ENCODE results near the gene FAM24A.
"Not testable (repeated sequence)": the region's sequence is repeated elsewhere in the genome, so short reads cannot be mapped to it uniquely, and the experiment has no call there.

Gene FAM24A

DNA sequence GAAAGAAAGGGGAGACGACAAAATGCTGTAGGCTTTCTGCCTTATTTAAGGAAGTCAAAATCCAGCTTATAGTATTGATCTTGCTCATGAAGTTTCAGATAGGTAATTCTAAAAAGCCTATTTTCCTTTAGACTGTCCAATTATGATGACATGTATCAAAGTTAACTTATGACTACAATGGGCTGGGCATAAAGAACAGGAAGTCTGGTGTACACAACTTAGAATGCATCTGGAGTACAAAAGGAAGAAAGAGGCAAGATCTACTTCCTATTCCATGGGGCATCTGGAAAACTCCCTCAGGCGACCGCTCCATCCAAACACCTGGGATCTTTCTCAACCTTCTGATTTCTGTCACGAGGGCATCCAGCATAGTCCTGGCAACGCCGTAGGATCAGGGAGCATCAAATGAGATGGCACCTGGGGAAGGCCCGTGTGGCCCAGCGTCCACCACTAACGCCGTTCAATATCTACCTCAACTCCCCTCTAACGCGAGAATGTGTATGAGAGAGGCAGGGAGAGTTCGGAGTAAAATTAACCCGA lies 31.5 kb upstream of the FAM24A start:
- peaks cover 16% of the 10 kb centered on the region for H3K27me3 ChIP-seq (ENCODE audit: control insufficient read depth, insufficient read depth, low read length)
- H3K9ac ChIP-seq (ENCODE audit: low read depth, low read length), result no peak overlapping the region
- H3K4me1 ChIP-seq (ENCODE audit: control insufficient read depth, insufficient read depth, low read length), result peaks cover 31% of the 10 kb centered on the region
- peak overlapping the region; percentile 40 for H3K4me3 ChIP-seq (ENCODE audit: low read depth, low read length)
- H3K9me3 ChIP-seq (ENCODE audit: control insufficient read depth, insufficient read depth, low read length), result no peaks in the 10 kb centered on the region
- no peaks in the 10 kb centered on the region for H3K36me3 ChIP-seq (ENCODE audit: control insufficient read depth, insufficient read depth, low read length)

GRCh38 chr10:122879339-122880273 lies 30.8 kb upstream of the FAM24A start, which contains the start of gene FAM24B:
Gene FAM24B, minus strand, starts transcription at chr10:122879581. Its CDS starts 29,066 bp downstream, at chr10:122850515.
- no peaks in the 10 kb centered on the region for H3K9me3 ChIP-seq (ENCODE audit: control insufficient read depth, insufficient read depth, low read length)
- H3K9ac ChIP-seq (ENCODE audit: low read depth, low read length), result peak within 1 kb of the TSS; percentile 17
- no peaks in the 10 kb centered on the region for H3K36me3 ChIP-seq (ENCODE audit: control insufficient read depth, insufficient read depth, low read length)
- H3K4me1 ChIP-seq (ENCODE audit: control insufficient read depth, insufficient read depth, low read length), result peaks cover 24% of the 10 kb centered on the region
- peak within 1 kb of the TSS; percentile 40 for H3K4me3 ChIP-seq (ENCODE audit: low read depth, low read length)
- peaks cover 16% of the 10 kb centered on the region for H3K27me3 ChIP-seq (ENCODE audit: control insufficient read depth, insufficient read depth, low read length)

DNA sequence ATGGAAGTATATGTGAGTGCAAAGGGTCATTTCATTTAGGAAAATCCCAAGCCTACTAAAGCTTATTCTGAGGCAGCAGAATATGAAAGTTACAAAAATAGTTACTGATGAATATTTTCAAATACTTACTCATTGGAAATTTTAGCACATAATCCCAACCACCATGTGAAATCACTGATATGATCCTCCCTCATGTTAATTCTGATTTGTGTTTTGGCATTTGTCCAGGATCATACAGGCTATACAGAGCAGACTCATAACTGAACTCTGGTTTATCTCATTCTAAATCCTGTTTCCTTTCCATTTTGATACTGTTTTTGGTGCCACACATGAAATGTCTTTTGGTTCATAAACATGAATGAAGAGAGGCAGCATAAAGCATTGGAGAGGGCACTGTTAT lies 27.6 kb upstream of the FAM24A start:
- Histone ChIP-seq H3K9me3 (ENCODE audit: control insufficient read depth, insufficient read depth, low read length) (no peaks in the 10 kb centered on the region), H3K4me1 (ENCODE audit: control insufficient read depth, insufficient read depth, low read length) (peaks cover under 1% of the 10 kb centered on the region), H3K36me3 (ENCODE audit: control insufficient read depth, insufficient read depth, low read length) (no peaks in the 10 kb centered on the region), H3K4me3 (ENCODE audit: low read depth, low read length) (no peak overlapping the region), H3K27me3 (ENCODE audit: control insufficient read depth, insufficient read depth, low read length) (peaks cover 16% of the 10 kb centered on the region), H3K9ac (ENCODE audit: low read depth, low read length) (no peak overlapping the region)

DNA sequence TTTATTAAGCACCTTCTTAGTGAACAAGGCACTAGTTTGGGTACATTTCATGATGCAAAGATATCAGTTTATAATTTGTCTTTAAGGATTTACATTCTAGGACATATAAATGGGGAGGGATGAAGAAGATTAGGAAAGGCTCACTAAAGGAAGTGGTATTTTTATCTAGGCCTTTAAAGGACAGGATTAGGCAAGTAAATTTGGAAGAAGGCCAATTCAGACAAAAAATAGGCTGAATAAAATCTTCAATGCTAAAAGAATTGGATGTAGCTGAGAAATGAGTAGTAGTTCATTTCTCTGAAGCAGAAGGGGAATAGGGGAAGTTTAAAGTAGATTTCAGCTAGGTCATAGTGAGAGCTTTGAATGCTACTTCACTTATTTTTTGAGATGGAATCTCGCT lies 26.2 kb upstream of the FAM24A start:
- Histone ChIP-seq H3K4me3 (ENCODE audit: low read depth, low read length) (no peak overlapping the region), H3K9me3 (ENCODE audit: control insufficient read depth, insufficient read depth, low read length) (no peaks in the 10 kb centered on the region), H3K9ac (ENCODE audit: low read depth, low read length) (no peak overlapping the region), H3K36me3 (ENCODE audit: control insufficient read depth, insufficient read depth, low read length) (no peaks in the 10 kb centered on the region), H3K4me1 (ENCODE audit: control insufficient read depth, insufficient read depth, low read length) (no peaks in the 10 kb centered on the region), H3K27me3 (ENCODE audit: control insufficient read depth, insufficient read depth, low read length) (peaks cover 13% of the 10 kb centered on the region)

DNA sequence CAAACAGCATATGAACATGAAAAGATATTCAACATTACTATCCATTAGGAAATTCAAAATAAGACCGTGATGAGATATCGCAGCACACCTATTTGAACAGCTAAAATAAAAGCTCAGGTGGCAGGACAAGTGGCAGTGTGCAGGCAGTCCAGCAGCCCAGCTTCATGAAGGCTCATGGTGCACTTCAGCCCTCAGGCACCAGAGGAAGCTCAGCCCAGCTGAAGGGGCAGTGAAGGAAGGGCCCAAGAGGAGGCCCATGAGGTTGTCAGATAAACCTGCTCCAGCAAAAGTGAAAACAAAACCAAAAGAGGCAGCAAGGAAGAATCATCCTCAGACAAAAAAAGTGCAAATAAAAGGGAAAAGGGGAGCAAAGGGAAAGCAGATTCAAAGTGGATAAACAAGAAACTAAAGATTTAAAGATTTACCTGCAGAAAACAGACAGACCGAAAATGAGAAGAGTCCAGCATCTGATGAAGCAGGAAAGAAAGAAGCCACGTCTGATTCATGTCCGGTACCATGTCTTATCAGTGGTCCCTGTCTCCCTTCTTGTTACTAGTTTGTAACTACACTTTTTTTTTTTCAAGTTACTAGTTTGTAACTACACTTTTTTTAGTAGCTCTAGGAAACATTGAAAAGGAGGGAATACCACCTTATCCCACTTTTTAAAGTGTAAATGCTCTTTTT lies 16.0 kb upstream of the FAM24A start:
- no peaks in the 10 kb centered on the region for H3K27me3 ChIP-seq (ENCODE audit: control insufficient read depth, insufficient read depth, low read length)
- H3K9me3 ChIP-seq (ENCODE audit: control insufficient read depth, insufficient read depth, low read length), result no peaks in the 10 kb centered on the region
- no peak overlapping the region for H3K9ac ChIP-seq (ENCODE audit: low read depth, low read length)
- no peaks in the 10 kb centered on the region for H3K4me1 ChIP-seq (ENCODE audit: control insufficient read depth, insufficient read depth, low read length)
- no peak overlapping the region for H3K4me3 ChIP-seq (ENCODE audit: low read depth, low read length)
- no peaks in the 10 kb centered on the region for H3K36me3 ChIP-seq (ENCODE audit: control insufficient read depth, insufficient read depth, low read length)

- not testable (repeated sequence) for H3K9me3 ChIP-seq (ENCODE audit: control insufficient read depth, insufficient read depth, low read length); H3K36me3 ChIP-seq (ENCODE audit: control insufficient read depth, insufficient read depth, low read length); H3K4me3 ChIP-seq (ENCODE audit: low read depth, low read length); H3K4me1 ChIP-seq (ENCODE audit: control insufficient read depth, insufficient read depth, low read length); H3K27me3 ChIP-seq (ENCODE audit: control insufficient read depth, insufficient read depth, low read length); H3K9ac ChIP-seq (ENCODE audit: low read depth, low read length)
Measured at GRCh38 chr10:122903861-122904260, 6.5 kb upstream of the FAM24A start.

GRCh38 chr10:122911889-122912484 lies 1.6 kb downstream of the FAM24A start:
- H3K36me3 ChIP-seq (ENCODE audit: control insufficient read depth, insufficient read depth, low read length), result no peaks in the 10 kb centered on the region
- H3K27me3 ChIP-seq (ENCODE audit: control insufficient read depth, insufficient read depth, low read length), result no peaks in the 10 kb centered on the region
- no peaks in the 10 kb centered on the region for H3K9me3 ChIP-seq (ENCODE audit: control insufficient read depth, insufficient read depth, low read length)

DNA sequence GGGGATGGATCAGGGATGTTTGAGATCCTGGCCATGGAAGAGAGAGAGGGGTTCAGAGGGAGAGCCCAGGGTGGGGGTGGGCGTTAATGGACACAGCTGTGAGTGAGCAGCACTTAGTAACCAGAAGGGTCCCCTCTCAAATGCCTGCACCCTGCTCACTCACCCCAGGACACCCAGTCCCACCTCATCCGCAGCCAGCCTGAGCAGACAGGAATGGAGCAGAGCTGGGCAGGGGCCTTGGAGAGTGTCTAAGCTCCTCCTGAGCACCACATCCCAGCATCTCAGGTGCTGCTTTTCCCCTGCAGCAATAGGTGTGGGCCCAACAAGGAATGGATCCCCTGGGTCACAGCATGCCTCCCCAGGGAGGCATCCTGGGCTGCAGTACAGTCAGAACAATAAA lies 5.3 kb downstream of the FAM24A start:
- no peak overlapping the region for H3K9ac ChIP-seq (ENCODE audit: low read depth, low read length)
- no peaks in the 10 kb centered on the region for H3K27me3 ChIP-seq (ENCODE audit: control insufficient read depth, insufficient read depth, low read length)
- no peaks in the 10 kb centered on the region for H3K36me3 ChIP-seq (ENCODE audit: control insufficient read depth, insufficient read depth, low read length)
- H3K4me3 ChIP-seq (ENCODE audit: low read depth, low read length), result no peak overlapping the region
- H3K4me1 ChIP-seq (ENCODE audit: control insufficient read depth, insufficient read depth, low read length), result no peaks in the 10 kb centered on the region
- no peaks in the 10 kb centered on the region for H3K9me3 ChIP-seq (ENCODE audit: control insufficient read depth, insufficient read depth, low read length)

More at GRCh38 chr10:122911889-122912484, 1.6 kb downstream of the FAM24A start:
- H3K9ac ChIP-seq (ENCODE audit: low read depth, low read length), result no peak overlapping the region
- no peaks in the 10 kb centered on the region for H3K4me1 ChIP-seq (ENCODE audit: control insufficient read depth, insufficient read depth, low read length)
- H3K4me3 ChIP-seq (ENCODE audit: low read depth, low read length), result no peak overlapping the region

DNA sequence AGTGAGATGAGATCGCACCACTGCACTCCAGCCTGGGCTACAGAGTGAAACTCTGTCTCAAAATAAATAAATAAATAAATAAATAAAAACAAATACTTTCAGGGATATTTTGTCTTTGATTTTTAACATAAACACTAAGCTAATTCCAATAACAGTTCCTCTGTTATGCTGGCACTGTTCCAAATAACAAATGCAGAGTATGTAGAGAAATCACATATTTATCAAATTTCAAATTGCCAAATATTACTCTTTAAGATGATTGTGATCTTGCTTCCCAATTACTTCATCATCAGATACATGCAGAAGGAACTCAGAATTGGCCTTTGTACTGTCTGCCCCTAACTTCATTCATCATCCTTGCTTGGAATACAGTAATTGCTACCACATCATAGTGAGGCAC lies 19.7 kb downstream of the FAM24A start:
- Histone ChIP-seq H3K4me3 (ENCODE audit: low read depth, low read length) (no peak overlapping the region), H3K9ac (ENCODE audit: low read depth, low read length) (no peak overlapping the region), H3K4me1 (ENCODE audit: control insufficient read depth, insufficient read depth, low read length) (no peaks in the 10 kb centered on the region), H3K9me3 (ENCODE audit: control insufficient read depth, insufficient read depth, low read length) (no peaks in the 10 kb centered on the region), H3K36me3 (ENCODE audit: control insufficient read depth, insufficient read depth, low read length) (no peaks in the 10 kb centered on the region), H3K27me3 (ENCODE audit: control insufficient read depth, insufficient read depth, low read length) (no peaks in the 10 kb centered on the region)

DNA sequence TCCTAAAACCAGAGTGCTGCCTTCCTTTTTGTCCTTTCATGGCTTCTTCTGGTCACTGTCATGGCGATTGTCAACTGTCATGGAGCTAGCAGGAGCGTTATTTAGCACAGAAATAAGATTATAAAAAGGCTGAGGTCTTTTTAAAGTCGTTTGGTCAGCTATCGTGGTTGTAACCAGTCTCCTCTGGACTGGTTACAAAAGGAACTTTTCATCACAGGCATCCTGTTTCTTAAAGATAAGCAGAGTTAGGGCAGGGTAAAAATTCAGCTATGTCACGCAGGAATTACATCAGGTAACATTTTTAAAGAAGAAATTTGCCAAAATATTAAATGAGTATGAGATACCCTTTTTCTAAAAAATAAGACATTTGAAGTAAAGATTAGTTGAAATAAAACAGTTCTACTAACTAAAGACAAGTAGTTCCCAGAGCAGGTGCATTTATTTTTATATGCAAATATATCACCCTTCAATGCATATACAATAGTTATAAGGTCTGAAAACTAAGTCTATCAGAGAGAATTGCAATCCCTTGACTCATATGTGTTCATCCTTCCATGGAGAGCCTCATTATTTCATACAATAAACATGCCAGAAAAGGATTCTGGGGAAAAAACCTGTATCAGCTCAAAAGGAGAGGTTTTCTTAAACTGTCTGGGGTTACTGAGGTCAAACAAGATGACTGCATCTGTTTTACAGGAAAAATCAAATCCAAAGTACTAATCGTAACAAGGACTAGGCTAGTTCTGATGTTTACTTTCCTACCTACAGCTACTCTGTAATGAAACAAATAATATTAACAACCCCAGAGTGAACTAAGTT lies 20.9 kb downstream of the FAM24A start:
- H3K4me3 ChIP-seq (ENCODE audit: low read depth, low read length), result no peak overlapping the region
- no peaks in the 10 kb centered on the region for H3K4me1 ChIP-seq (ENCODE audit: control insufficient read depth, insufficient read depth, low read length)
- no peaks in the 10 kb centered on the region for H3K27me3 ChIP-seq (ENCODE audit: control insufficient read depth, insufficient read depth, low read length)
- no peaks in the 10 kb centered on the region for H3K9me3 ChIP-seq (ENCODE audit: control insufficient read depth, insufficient read depth, low read length)
- no peaks in the 10 kb centered on the region for H3K36me3 ChIP-seq (ENCODE audit: control insufficient read depth, insufficient read depth, low read length)
- no peak overlapping the region for H3K9ac ChIP-seq (ENCODE audit: low read depth, low read length)

Data from iPS-15b (cell line).